Lower lobe of right lung (tissue), 2 donors: ENCODE measurements around the gene UFSP1. TPM values are rescaled to one million over a fixed set of nuclear protein-coding genes. Genes with fewer than 3 reads are reported as not detected.
A peak's percentile ranks its signal among the peaks of the same experiment; 100 is the strongest.
"Not testable (repeated sequence)": the region's sequence is repeated elsewhere in the genome, so short reads cannot be mapped to it uniquely, and the experiment has no call there.

Experiments
- ATAC-seq, 2 donors: fragments of 200-7000 bp; cut with Tn5 transposase; one replicate each; pipeline ENCODE4 v1.9.1; 2020 to 2022; ENCODE audit warnings: mild to moderate bottlenecking in 2 of 2, moderate library complexity in 2 of 2
- DNase-seq: peaks from one replicate; pipeline ENCODE4 v3.0.0-alpha.2; 2020
- H3K27ac ChIP-seq: fragments of 200-600 bp; one replicate; pipeline ENCODE4 v1.8.0; 2022
- H3K27me3 ChIP-seq: fragments of 200-600 bp; one replicate; pipeline ENCODE4 v1.8.0; 2022; ENCODE audit warnings: low read depth
- H3K36me3 ChIP-seq: fragments of 200-600 bp; one replicate; pipeline ENCODE4 v1.8.0; 2022; ENCODE audit warnings: mild to moderate bottlenecking
- H3K4me1 ChIP-seq: fragments of 200-600 bp; one replicate; pipeline ENCODE4 v1.8.0; 2022
- H3K4me3 ChIP-seq: fragments of 200-600 bp; one replicate; pipeline ENCODE4 v1.8.0; 2022; ENCODE audit warnings: mild to moderate bottlenecking
- H3K9me3 ChIP-seq: fragments of 200-600 bp; one replicate; pipeline ENCODE4 v1.8.0; 2022
- intact Hi-C: fragments of 100-400 bp; cut with DNase I; formaldehyde crosslinking; loops from one replicate; pipeline ENCODE4 v1.11.0; 2022
- long read RNA-seq: library from polyadenylated mRNA; unstranded; transcript quantifications from one replicate; pipeline ENCODE4 v2.0.0, GENCODE V29; 2021
- total RNA-seq: library from RNA; stranded (reverse); fragmentation: NEBNext Ultra II Directional; extraction: Animal tissue kit (Norgen Biotek cat#: 25700); gene quantifications from one replicate; pipeline ENCODE4 v1.2.1, GENCODE V29; 2021
- TF ChIP-seq, protein P1 (sequence below): fragments of 200-600 bp; IDR thresholded peaks from one replicate; pipeline ENCODE4 v1.8.0; 2022; ENCODE audit warnings: antibody characterized with exemption, mild to moderate bottlenecking
- donor health status: DM: no; HTN: yes; CAD: no; lungs with severe emphysema.

Gene UFSP1
- 2.3 TPM for total RNA-seq
- long read RNA-seq, partial matches to known transcripts: 0 of 1 reads
- long read RNA-seq, other reads (novel, unspliced or antisense): 0 of 1 reads

DNA sequence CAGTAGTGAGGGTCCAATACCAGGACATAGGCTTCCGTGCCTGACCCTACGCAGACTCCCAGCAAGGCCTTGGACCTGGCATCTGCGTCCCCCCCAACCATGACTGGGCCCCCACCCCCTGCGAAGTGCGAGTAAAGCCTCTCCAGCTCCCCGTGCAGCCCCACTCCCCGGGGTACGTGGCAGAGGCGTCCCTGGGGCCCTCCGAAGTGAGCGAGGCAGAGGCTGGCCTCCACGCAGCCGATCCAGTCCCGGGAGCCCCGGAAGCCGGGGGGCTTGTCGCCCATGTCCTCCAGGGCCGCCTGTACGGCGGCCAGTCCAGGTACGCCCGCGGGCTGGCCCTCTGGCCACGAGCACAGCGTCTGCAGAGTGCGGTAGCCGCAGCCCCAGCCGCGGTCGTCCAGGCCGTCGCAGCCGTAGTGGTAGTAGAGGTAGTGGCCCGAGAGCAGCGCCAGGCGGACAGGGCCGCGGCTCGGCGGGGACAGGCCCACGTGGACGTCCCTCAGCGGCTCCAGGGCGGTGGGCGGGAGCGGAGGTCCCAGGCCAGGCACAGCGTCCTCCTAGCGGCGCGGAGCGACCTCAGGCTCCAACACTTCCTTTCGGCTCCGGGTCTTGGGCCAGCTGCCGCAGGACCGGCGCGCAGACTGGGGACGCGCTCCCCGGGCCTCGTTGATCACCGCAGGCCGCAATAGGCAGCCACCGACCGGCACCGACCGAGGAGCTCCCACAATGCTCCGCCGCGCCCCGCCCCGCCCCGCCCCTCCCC is at the start of gene UFSP1:
TSS of gene UFSP1 (minus strand) at position 728 of the 763 bp plus-strand sequence. CDS start at position 284, 444 bp downstream.
- H3K36me3 ChIP-seq: peaks cover 46% of the 10 kb centered on the region
- DNase-seq (no peak), ATAC-seq (peak; percentile 72)
- peaks cover 38% of the 10 kb centered on the region for H3K4me1 ChIP-seq
- TF ChIP-seq, protein P1, sequence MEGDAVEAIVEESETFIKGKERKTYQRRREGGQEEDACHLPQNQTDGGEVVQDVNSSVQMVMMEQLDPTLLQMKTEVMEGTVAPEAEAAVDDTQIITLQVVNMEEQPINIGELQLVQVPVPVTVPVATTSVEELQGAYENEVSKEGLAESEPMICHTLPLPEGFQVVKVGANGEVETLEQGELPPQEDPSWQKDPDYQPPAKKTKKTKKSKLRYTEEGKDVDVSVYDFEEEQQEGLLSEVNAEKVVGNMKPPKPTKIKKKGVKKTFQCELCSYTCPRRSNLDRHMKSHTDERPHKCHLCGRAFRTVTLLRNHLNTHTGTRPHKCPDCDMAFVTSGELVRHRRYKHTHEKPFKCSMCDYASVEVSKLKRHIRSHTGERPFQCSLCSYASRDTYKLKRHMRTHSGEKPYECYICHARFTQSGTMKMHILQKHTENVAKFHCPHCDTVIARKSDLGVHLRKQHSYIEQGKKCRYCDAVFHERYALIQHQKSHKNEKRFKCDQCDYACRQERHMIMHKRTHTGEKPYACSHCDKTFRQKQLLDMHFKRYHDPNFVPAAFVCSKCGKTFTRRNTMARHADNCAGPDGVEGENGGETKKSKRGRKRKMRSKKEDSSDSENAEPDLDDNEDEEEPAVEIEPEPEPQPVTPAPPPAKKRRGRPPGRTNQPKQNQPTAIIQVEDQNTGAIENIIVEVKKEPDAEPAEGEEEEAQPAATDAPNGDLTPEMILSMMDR: no peak
- H3K27me3 ChIP-seq: peaks cover 9% of the 10 kb centered on the region
- intact Hi-C loops: no loop called here
- H3K9me3 ChIP-seq: no peaks in the 10 kb centered on the region
- peak within 1 kb of the TSS; percentile 86 for H3K27ac ChIP-seq
- peak within 1 kb of the TSS; percentile 88 for H3K4me3 ChIP-seq

DNA sequence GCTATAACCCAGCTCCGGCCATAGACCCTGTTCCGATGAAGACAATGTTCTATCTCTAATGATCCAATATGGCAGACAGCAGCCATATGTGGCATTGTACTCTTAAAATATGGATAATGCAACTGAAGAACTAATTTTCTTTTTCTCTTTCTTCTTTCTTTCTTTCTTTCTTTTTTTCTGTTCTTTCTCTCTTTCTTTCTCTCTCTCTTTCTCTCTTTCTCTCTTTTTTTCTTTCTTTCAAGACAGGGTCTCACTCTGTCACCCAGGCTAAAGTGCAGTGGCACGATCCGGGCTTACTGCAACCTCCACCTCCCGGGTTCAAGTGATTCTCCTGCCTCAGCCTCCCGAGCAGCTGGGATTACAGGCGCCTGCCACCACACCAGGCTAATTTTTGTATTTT is 46.7 kb upstream of the UFSP1 start:
- H3K9me3 ChIP-seq, H3K27ac ChIP-seq, H3K4me1 ChIP-seq, DNase-seq, intact Hi-C loops, H3K4me3 ChIP-seq, H3K27me3 ChIP-seq, H3K36me3 ChIP-seq, ATAC-seq: not testable (repeated sequence)

DNA sequence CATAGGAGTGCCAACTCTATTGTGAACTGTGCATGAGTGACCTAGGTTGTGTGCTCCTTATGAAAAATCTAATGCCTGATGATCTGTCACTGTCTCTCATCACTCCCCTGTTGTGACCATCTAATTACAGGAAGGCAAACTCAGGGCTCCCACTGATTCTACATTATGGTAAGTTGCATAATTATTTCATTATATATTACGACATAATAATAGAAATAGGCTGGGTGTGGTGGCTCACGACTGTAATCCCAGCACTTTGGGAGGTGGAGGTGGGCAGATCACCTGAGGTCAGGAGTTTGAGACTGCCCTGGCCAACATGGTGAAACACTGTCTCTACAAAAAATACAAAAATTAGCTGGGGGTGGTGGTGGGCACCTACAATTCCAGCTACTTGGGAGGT is 45.9 kb upstream of the UFSP1 start:
- H3K9me3 ChIP-seq, H3K27me3 ChIP-seq, ATAC-seq, H3K36me3 ChIP-seq, H3K4me3 ChIP-seq, H3K4me1 ChIP-seq, DNase-seq, H3K27ac ChIP-seq, intact Hi-C loops: not testable (repeated sequence)

DNA sequence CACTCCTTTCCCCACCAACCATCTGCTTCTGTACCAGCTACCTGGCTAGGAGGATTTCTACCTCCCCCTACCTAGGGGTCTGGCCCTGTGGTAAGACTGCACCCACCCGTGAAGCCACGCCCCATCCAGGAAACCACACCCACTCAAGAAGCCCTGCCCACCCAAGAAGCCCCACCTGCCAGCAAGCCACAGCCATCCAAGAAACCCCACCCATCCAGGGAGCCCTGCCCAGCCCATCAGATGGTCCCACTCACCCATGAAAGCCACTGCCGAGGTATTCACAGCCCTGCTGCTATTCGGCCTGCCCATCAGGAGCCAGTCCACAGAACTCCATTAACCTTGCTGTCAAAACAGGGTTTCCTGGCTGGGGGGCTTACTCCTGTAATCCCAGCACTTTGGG is 44.2 kb upstream of the UFSP1 start:
- Histone ChIP-seq H3K36me3 (no peaks in the 10 kb centered on the region), H3K4me3 (no peak overlapping the region), H3K27ac (no peak overlapping the region), H3K4me1 (no peaks in the 10 kb centered on the region), H3K9me3 (no peaks in the 10 kb centered on the region), H3K27me3 (no peaks in the 10 kb centered on the region)
- DNase-seq (no peak), ATAC-seq (no peak)
- TF ChIP-seq, protein P1: no peak
- intact Hi-C loops: no loop called here

DNA sequence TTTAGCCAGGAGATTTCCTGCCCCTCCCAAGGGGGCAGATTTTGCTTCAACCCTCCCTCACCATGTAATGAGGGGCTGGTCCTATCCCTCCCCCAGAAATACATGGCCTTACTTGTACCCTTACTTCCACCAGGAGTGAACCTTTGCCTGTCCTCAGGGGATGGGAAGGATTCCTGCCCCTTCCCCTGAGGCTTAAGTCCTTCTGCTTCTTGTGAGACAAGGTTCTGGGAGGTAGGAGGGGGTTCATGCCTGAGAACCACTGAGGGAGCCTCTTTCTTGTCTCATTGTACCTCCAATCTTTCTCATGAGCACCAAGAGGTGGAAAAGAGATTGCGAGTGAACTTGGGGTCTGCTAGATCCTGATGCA is 40.3 kb upstream of the UFSP1 start:
- no peak for DNase-seq
- H3K9me3 ChIP-seq: no peaks in the 10 kb centered on the region

DNA sequence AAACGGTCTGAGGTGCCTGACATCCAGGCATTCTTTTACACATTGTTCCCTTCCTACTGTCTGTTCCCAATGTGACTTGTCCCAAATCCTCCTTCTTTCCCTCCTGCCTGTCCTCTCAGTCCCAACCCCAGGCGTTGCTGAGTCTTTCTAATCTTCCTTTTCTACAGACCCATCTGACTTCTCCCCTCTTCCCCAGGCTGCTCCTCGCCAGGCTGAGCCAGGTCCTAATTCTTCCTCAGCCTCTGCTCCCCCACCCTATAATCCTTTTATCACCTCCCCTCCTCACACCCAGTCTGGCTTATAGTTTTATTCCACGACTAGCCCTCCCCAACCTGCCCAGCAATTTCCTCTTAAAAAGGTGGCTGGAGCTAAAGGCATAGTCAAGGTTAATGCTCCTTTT is 34.1 kb upstream of the UFSP1 start:
- ATAC-seq, H3K9me3 ChIP-seq, DNase-seq, H3K27ac ChIP-seq, intact Hi-C loops, H3K36me3 ChIP-seq, H3K4me1 ChIP-seq, H3K27me3 ChIP-seq: not testable (repeated sequence)
- H3K4me3 ChIP-seq: peak overlapping the region; percentile 14

More for the DNA sequence above, 40.3 kb upstream of the UFSP1 start:
- Histone ChIP-seq H3K27ac (peak overlapping the region; percentile 19), H3K4me3 (no peak overlapping the region), H3K27me3 (no peaks in the 10 kb centered on the region), H3K36me3 (no peaks in the 10 kb centered on the region), H3K4me1 (no peaks in the 10 kb centered on the region)
- intact Hi-C loops: no loop called here
- TF ChIP-seq, protein P1: no peak
- peak in 1 of 2 donors; percentile 16 for ATAC-seq

DNA sequence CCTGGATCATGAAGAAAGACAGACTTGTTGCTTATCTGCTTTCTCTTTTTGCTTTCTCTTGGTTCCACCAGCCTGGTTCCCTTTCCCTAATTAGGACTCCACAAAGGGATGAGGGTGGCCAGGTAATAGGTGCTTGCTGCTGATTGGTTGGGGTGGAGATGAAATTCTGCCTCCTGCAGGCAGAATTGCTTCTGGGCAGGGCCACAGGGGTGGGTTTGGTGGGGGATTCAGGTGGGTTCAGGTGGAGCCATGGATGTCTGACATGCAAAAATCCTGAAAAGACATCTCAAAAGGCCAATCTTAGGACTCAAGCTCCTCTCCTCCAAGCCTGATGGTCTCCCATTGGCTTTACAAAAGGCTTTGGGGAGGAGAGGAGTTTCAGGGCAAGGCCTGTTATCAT is 31.5 kb upstream of the UFSP1 start:
- no peaks in the 10 kb centered on the region for H3K27me3 ChIP-seq
- no peaks in the 10 kb centered on the region for H3K36me3 ChIP-seq
- intact Hi-C loops: no loop called here
- DNase-seq (no peak), ATAC-seq (no peak)
- H3K27ac ChIP-seq: no peak overlapping the region
- no peak overlapping the region for H3K4me3 ChIP-seq
- no peaks in the 10 kb centered on the region for H3K9me3 ChIP-seq
- TF ChIP-seq, protein P1: no peak
- H3K4me1 ChIP-seq: no peaks in the 10 kb centered on the region

DNA sequence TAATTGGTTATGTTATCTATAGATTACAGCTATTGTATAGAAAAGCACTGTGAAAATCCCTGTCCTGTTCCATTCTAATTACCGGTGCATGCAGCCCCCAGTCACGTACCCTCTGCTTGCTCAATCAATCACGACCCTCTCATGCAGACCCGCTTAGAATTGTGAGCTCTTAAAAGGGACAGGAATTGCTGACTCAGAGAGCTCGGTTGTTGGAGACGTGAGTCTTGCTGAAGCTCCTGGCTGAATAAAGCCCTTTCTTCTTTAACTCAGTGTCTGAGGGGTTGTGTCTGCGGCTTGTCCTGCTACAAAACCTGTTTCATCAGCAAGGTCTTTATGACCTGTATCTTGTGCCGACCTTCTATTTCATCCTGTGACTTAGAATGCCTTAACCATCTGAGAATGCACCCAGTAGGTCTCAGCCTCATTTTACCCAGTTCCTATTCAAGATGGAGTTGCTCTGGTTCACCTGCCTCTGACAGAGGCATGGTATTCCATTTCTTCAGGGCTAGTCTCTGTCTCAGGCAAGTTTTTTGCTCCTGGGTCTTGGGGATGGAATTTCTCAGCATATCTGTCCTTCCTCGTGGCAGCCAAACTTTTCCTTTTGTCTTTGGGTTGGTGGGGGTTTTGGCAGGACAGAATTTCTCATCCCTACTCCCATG is 30.4 kb upstream of the UFSP1 start:
- H3K4me3 ChIP-seq, intact Hi-C loops, H3K27ac ChIP-seq, ATAC-seq, H3K9me3 ChIP-seq, H3K36me3 ChIP-seq, H3K4me1 ChIP-seq, DNase-seq, H3K27me3 ChIP-seq: not testable (repeated sequence)

DNA sequence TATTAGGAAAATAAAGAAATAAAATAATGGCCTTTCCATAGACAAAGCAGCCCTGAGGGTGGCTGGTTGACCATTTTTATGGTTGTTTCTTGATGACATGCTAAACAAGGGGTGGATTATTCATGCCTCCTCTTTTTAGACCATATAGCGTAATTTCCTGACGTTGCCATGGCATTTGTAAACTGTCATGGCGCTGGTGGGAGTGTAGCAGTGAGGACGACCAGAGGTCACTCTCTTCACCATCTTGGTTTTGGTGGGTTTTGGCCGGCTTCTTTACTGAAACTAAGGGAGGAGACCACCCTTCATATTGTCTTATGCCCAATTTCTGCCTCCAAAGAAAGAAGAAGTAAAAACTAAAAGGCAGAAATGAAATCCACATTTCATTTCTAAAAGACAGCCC is 29.8 kb upstream of the UFSP1 start:
- H3K9me3 ChIP-seq, intact Hi-C loops, H3K4me1 ChIP-seq, DNase-seq, H3K27me3 ChIP-seq, H3K4me3 ChIP-seq, ATAC-seq, H3K27ac ChIP-seq, H3K36me3 ChIP-seq: not testable (repeated sequence)
